ENCODE measurements around the gene DERL3. TPM values are rescaled to one million over a fixed set of nuclear protein-coding genes. Genes with fewer than 3 reads are reported as not detected.

The DERL3 gene
- total RNA-seq, 3 donors from 2014 or later: 4.4 to 18.8 (median 7.9) TPM

GRCh38 chr22:23822101-23822671 is 16.6 kb downstream of the DERL3 start:
- intact Hi-C loops (cut with DNase I, micrococcal nuclease): no loop called here
- DNase-seq (peak in 1 of 3 donors; percentile 40), ATAC-seq (no peak)
- Histone ChIP-seq H3K9me3 (no peaks in the 10 kb centered on the region), H3K4me3 (no peak overlapping the region), H3K4me1 (ENCODE audit: low read depth) (no peaks in the 10 kb centered on the region), H3K36me3 (ENCODE audit: low read depth) (peaks cover 7% of the 10 kb centered on the region)
- TF ChIP-seq CTCF (IDR thresholded peaks at IDR 0.05): no peak

- DNase-seq (peak in 2 of 3 donors; percentile 33 to 62), ATAC-seq (peak; percentile 85)
- TF ChIP-seq CTCF (IDR thresholded peaks at IDR 0.05): no peak
- intact Hi-C loops (cut with DNase I, micrococcal nuclease): no loop called here
- Histone ChIP-seq H3K36me3 (ENCODE audit: low read depth) (peaks cover 11% of the 10 kb centered on the region), H3K4me3 (no peak overlapping the region), H3K9me3 (no peaks in the 10 kb centered on the region), H3K4me1 (ENCODE audit: low read depth) (no peaks in the 10 kb centered on the region)
These were observed 18.0 kb downstream of the DERL3 start for GRCh38 chr22:23820748-23821211.

- no peaks in the 10 kb centered on the region for H3K4me1 ChIP-seq (ENCODE audit: low read depth)
- intact Hi-C loops (cut with DNase I, micrococcal nuclease): no loop called here
- H3K4me3 ChIP-seq: no peak overlapping the region
- no peaks in the 10 kb centered on the region for H3K9me3 ChIP-seq
- peaks cover 11% of the 10 kb centered on the region for H3K36me3 ChIP-seq (ENCODE audit: low read depth)
- TF ChIP-seq CTCF (IDR thresholded peaks at IDR 0.05): no peak
- ATAC-seq: no peak
- DNase-seq: no peak
These were observed 20.3 kb downstream of the DERL3 start for GRCh38 chr22:23818541-23818940.

GRCh38 chr22:23817146-23817545 is 21.7 kb downstream of the DERL3 start:
- peak in 1 of 3 donors; percentile 20 for DNase-seq
- Histone ChIP-seq H3K9me3 (no peaks in the 10 kb centered on the region), H3K4me3 (no peak overlapping the region), H3K4me1 (ENCODE audit: low read depth) (no peaks in the 10 kb centered on the region), H3K36me3 (ENCODE audit: low read depth) (peaks cover 11% of the 10 kb centered on the region)
- TF ChIP-seq CTCF (IDR thresholded peaks at IDR 0.05): no peak
- intact Hi-C loops (cut with DNase I, micrococcal nuclease): no loop called here
- ATAC-seq: no peak

GRCh38 chr22:23816156-23816976 is 22.4 kb downstream of the DERL3 start:
- TF ChIP-seq CTCF (IDR thresholded peaks at IDR 0.05): no peak
- intact Hi-C loops (cut with DNase I, micrococcal nuclease): no loop called here
- H3K4me1 ChIP-seq (ENCODE audit: low read depth): no peaks in the 10 kb centered on the region
- no peak for ATAC-seq
- H3K4me3 ChIP-seq: no peak overlapping the region
- DNase-seq: peak in 1 of 3 donors; percentile 14
- peaks cover 11% of the 10 kb centered on the region for H3K36me3 ChIP-seq (ENCODE audit: low read depth)
- no peaks in the 10 kb centered on the region for H3K9me3 ChIP-seq

Measured in mucosa of descending colon (tissue), 3 donors.